Large intestine (tissue), 3 donors: ENCODE measurements around the gene PHLDB2. TPM values are rescaled to one million over a fixed set of nuclear protein-coding genes. Genes with fewer than 3 reads are reported as not detected.

Experiments
- DNase-seq, 2 donors: peaks; one replicate each; pipeline versions ENCODE4 v3.0.0 to v3.0.0-alpha.2; 2013
- H3K27ac ChIP-seq: one replicate; pipeline ENCODE4 v1.5.1; 2013; ENCODE audit warnings: low read length
- H3K27me3 ChIP-seq: 2 replicates; pipeline ENCODE4 v1.6.1; 2013; ENCODE audit warnings: low read length; ENCODE audit not compliant: control insufficient read depth, insufficient read depth
- H3K36me3 ChIP-seq: 2 replicates; pipeline ENCODE4 v1.6.1; 2013; ENCODE audit warnings: low read length; ENCODE audit not compliant: control insufficient read depth, insufficient read depth
- H3K4me1 ChIP-seq: one replicate; pipeline ENCODE4 v1.6.1; 2013; ENCODE audit warnings: low read length; ENCODE audit not compliant: control insufficient read depth, insufficient read depth
- H3K4me3 ChIP-seq: one replicate; pipeline ENCODE4 v1.5.1; 2013; ENCODE audit warnings: low read length
- H3K9me3 ChIP-seq: one replicate; pipeline ENCODE4 v1.6.1; 2013; ENCODE audit warnings: mild to moderate bottlenecking, low read depth, low read length, moderate library complexity; ENCODE audit not compliant: control insufficient read depth
- WGBS: methylation state at CpG from one replicate; pipeline ENCODE4 v1.1.5; 2013; ENCODE audit warnings: low lambda C conversion rate; ENCODE audit not compliant: insufficient coverage; 5-methylcytosine and 5-hydroxymethylcytosine counted together
- polyA plus RNA-seq: library from polyadenylated mRNA; unstranded; fragments of 120-200 nt; gene quantifications from one replicate; pipeline ENCODE4 v1.2.1, GENCODE V29; 2013

PHLDB2 gene
- polyA plus RNA-seq, 1 donor, result 22.2 TPM

DNA sequence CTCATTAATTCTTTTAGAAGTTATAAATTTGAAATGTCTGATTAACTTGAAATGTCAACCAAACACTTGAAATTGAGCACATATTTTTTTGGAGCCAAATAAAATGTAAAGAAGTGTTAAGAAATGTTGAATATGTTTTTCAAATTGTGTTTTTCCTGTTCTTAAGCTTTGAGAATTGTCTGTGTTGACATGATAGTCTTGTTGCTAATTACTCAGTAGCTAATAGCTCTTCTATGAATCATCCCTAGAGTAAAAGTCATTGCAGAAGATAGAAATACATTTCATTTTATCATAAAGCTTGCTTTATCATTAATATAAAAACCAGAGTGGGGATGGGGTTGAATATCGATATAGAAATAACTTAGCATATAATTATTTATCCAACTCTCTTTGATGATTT, 77.9 kb downstream of the PHLDB2 start:
- DNase-seq, result no peak
- no peak overlapping the region for H3K27ac ChIP-seq

DNA sequence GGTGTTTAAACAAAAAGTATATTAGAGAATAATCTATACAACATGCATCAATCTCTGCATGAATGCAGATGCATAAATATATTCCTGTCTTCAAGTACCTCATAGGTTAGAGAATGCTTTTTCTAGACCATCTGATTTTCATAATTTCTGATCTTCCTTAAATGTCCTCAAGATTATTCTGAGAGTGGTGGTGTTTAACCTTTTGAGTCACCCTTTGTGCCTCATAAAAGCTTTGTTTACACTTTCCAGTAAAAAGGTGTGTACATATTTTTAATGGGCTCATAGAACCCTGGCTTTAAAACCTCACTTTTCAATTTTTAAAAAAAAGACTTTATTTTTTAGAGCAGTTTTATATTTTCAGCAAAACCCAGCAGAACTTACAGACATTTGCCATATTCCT, 78.8 kb downstream of the PHLDB2 start:
- H3K27ac ChIP-seq, result no peak overlapping the region
- no peaks in the 10 kb centered on the region for H3K27me3 ChIP-seq
- peaks cover 3% of the 10 kb centered on the region for H3K4me1 ChIP-seq
- no peak for DNase-seq
- H3K36me3 ChIP-seq, result peaks cover 20% of the 10 kb centered on the region
- no peaks in the 10 kb centered on the region for H3K9me3 ChIP-seq
- H3K4me3 ChIP-seq, result no peak overlapping the region

More for the DNA sequence above, 77.9 kb downstream of the PHLDB2 start:
- H3K36me3 ChIP-seq, result peaks cover 24% of the 10 kb centered on the region
- no peak overlapping the region for H3K4me3 ChIP-seq
- H3K4me1 ChIP-seq, result peaks cover 3% of the 10 kb centered on the region
- 100% methylated on average over 1 of the region's 1 CpG for WGBS
- H3K27me3 ChIP-seq, result no peaks in the 10 kb centered on the region
- no peaks in the 10 kb centered on the region for H3K9me3 ChIP-seq

DNA sequence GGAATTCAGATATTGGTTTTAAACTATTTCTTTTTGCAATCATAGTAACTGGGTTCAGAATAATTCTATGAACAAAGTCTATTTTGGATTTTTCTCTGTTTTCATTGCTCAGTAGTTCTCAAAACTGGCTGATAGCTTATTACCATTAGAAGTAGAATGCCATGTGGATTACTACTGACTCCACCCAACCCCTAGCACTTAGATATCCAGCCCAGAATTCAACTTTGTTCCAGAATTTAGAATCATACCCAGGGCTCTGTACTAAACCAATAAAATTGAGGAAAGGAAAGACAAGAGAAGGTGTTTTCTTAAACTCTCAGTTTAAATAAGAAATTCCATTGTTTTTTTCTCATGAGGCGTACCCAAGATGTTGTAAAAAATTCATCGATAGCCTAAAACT, 80.8 kb downstream of the PHLDB2 start:
- peaks cover 18% of the 10 kb centered on the region for H3K36me3 ChIP-seq
- no peaks in the 10 kb centered on the region for H3K9me3 ChIP-seq
- H3K27me3 ChIP-seq, result no peaks in the 10 kb centered on the region
- H3K4me1 ChIP-seq, result no peaks in the 10 kb centered on the region
- H3K4me3 ChIP-seq, result no peak overlapping the region
- WGBS, result 100% methylated on average over 2 of the region's 2 CpGs
- no peak for DNase-seq
- no peak overlapping the region for H3K27ac ChIP-seq

DNA sequence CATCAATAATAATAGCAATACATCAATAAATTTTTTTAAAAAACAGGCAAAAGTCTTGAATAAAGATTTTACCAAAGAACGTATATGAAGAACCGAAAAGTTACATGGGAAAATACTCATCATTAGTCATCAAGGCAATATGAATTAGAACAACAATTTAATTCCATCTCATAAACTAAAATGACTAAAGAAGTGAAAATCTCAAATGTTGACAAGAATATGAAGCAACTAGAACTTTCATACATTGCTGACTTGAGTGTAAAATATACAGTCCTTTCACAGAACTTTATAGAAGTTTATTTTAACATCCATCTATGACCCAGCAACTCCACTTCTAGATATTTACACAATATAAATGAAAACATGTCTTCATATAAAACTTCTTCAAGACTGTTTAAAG, 84.5 kb downstream of the PHLDB2 start:
- 93% methylated on average over 2 of the region's 2 CpGs for WGBS
- H3K4me3 ChIP-seq, result no peak overlapping the region
- peaks cover 22% of the 10 kb centered on the region for H3K36me3 ChIP-seq
- DNase-seq, result no peak
- no peaks in the 10 kb centered on the region for H3K27me3 ChIP-seq
- no peaks in the 10 kb centered on the region for H3K4me1 ChIP-seq
- H3K27ac ChIP-seq, result no peak overlapping the region
- H3K9me3 ChIP-seq, result no peaks in the 10 kb centered on the region

DNA sequence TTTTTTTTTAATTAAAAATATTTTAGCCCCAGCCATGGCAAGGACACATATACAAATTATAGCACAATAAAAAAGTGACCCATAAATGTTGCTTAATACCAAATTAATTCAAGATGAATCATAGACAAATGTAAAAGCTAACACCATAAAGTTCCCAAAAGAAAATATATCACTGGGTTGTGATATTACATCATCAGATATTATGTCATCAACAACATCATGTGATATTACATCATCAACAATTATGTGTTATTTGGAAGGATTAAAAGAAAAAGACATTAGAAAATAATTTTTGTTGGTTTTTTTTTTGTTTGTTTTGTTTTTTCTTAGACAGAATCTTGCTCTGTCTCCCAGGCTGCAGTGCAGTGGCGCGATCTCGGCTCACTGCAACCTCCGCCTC, 85.3 kb downstream of the PHLDB2 start:
- no CpG with 5 or more reads among the region's 4 CpGs for WGBS
- peaks cover 25% of the 10 kb centered on the region for H3K36me3 ChIP-seq
- H3K9me3 ChIP-seq, result no peaks in the 10 kb centered on the region
- no peaks in the 10 kb centered on the region for H3K27me3 ChIP-seq
- no peak for DNase-seq
- no peak overlapping the region for H3K4me3 ChIP-seq
- H3K27ac ChIP-seq, result no peak overlapping the region
- no peaks in the 10 kb centered on the region for H3K4me1 ChIP-seq

DNA sequence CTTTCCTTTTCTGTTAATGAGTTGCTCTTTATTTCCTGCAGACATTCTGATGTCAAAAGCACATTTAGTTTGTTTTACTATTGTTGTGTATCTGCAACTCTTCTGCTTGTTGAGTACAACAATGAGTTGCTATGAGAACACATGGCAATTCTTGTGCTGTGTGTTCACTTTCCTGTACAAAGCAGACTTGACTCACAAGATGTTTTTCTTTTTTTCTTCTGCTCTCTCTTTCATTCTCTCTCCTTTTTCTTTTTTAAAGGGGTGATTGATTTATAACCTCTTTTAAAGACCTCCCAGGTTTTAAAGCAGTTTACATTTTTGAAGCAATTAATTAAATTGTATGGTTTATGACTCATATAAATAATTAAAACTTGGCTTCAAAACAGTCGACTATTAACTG, 88.2 kb downstream of the PHLDB2 start:
- Histone ChIP-seq H3K9me3 (no peaks in the 10 kb centered on the region), H3K27ac (no peak overlapping the region)
- 17% methylated on average over 1 of the region's 1 CpG for WGBS

DNA sequence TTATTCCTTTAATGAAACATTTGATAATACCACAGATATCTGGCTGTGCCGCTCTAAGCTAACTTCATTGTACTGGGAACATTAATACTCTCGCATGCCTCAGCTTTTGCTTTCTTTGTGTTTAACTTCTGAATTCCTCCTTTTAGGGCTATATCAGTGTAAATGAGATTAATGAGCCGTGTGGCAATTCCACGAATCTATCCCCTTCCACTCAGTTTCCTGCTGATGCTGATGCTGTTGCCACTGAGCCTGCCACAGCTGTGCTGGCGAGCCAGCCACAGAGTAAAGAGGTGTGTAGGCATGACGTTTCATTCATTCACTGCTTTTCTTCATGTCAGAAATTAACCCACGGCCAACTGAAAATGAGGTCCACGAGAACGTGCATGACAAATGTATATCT, 89.7 kb downstream of the PHLDB2 start:
- H3K4me3 ChIP-seq, result no peak overlapping the region
- no peaks in the 10 kb centered on the region for H3K27me3 ChIP-seq
- no peak for DNase-seq
- no peaks in the 10 kb centered on the region for H3K4me1 ChIP-seq
- H3K9me3 ChIP-seq, result no peaks in the 10 kb centered on the region
- peaks cover 18% of the 10 kb centered on the region for H3K36me3 ChIP-seq
- no peak overlapping the region for H3K27ac ChIP-seq
- WGBS, result 100% methylated on average over 4 of the region's 9 CpGs

More for the DNA sequence above, 88.2 kb downstream of the PHLDB2 start:
- DNase-seq, result peak in 1 of 2 donors; percentile 2
- Histone ChIP-seq H3K36me3 (peaks cover 7% of the 10 kb centered on the region), H3K4me1 (no peaks in the 10 kb centered on the region), H3K4me3 (no peak overlapping the region), H3K27me3 (no peaks in the 10 kb centered on the region)

DNA sequence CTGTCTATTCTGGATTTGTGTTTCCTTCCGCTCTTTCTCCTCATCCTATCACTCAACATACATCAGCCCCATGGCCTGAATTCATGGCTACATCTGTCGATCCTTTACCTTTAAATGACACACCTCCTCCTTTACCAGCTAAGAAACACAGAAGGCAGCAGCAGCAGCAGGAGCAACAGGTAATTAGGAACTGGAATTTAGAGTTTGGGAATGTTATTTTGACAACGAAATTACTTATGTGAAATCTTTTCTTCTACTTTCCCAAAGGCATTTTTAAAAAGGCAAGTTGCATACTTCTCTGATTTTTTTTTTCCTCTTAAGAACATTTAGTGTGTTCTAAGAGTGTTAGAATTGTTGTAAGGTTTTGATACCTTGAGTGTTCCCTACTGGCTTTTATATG, 90.6 kb downstream of the PHLDB2 start:
- no peak for DNase-seq
- Histone ChIP-seq H3K4me1 (no peaks in the 10 kb centered on the region), H3K36me3 (peaks cover 19% of the 10 kb centered on the region), H3K27ac (no peak overlapping the region), H3K9me3 (no peaks in the 10 kb centered on the region), H3K4me3 (no peak overlapping the region), H3K27me3 (no peaks in the 10 kb centered on the region)
- 80% methylated on average over 3 of the region's 3 CpGs for WGBS

DNA sequence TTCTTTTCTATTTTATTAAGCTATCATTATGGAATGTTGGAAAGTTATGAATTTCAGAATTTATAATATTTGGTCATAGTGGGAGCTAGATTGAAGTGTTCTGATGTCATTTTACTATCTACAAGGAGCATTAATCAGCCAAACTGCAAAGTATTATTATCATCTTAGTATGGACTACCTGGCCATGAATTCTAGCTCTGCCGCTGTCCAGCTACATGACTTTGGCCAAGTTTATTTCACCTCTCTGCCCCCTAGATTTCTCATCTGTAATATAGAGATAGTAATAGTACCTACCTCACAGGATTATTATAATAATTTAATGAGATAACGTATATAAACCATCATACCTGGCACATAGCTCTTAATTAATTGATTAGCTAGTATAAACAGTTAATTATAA, 92.0 kb downstream of the PHLDB2 start:
- H3K27ac ChIP-seq, result no peak overlapping the region
- DNase-seq, result no peak
- no peak overlapping the region for H3K4me3 ChIP-seq
- H3K36me3 ChIP-seq, result peaks cover 15% of the 10 kb centered on the region
- no peaks in the 10 kb centered on the region for H3K4me1 ChIP-seq
- H3K27me3 ChIP-seq, result no peaks in the 10 kb centered on the region
- 94% methylated on average over 2 of the region's 2 CpGs for WGBS
- H3K9me3 ChIP-seq, result no peaks in the 10 kb centered on the region

DNA sequence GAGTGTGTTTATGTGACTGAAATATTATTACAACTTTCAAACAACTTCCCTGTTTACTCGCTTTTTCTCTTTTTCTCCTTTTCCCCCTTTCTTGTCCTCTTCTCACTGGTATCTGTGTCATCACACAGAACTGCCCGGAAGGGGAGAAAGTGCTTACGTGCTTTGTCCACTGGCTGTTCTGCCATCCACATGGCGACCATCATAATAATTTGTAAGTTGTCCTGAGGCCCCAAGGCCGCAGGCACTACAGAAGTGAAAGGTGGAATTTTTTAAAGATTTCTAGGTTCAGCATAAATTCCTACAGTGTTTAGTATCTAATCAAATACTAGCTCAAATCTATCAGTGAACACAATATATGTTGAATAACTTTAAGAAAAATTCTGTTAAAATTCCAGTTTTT, 93.0 kb downstream of the PHLDB2 start:
- Histone ChIP-seq H3K4me1 (no peaks in the 10 kb centered on the region), H3K27me3 (no peaks in the 10 kb centered on the region), H3K4me3 (no peak overlapping the region), H3K36me3 (peaks cover 15% of the 10 kb centered on the region), H3K9me3 (no peaks in the 10 kb centered on the region), H3K27ac (no peak overlapping the region)
- no peak for DNase-seq
- 100% methylated on average over 1 of the region's 5 CpGs for WGBS

DNA sequence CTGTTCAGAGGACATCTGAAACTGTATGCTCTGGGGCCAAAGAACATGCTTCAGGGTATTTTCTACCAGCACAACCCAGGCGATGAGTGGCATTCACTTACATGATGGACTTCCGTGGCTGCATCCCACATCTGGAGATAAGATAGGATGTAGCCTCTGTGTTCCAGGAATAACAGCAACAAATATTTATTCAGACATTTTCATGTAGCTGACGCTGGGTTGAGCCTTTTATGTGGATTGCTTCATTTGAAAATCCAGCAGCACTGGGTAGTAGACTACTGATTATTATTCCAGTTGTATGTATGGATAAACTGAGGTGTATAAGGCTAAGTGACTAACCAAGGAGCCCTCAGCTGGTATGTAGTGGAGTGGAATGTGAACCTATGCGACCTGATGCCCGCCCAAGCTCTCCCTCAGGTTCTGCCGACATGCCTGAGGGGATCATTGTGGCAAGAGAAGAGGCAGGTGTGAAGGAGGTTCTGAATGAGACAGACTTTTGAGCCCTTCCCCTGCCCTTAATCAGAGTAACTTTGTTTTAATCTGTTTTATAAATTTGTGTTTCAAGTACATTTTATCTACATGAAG, 93.9 kb downstream of the PHLDB2 start:
- no CpG with 5 or more reads among the region's 6 CpGs for WGBS
- peaks cover 15% of the 10 kb centered on the region for H3K36me3 ChIP-seq
- no peak overlapping the region for H3K4me3 ChIP-seq
- H3K9me3 ChIP-seq, result no peaks in the 10 kb centered on the region
- H3K4me1 ChIP-seq, result no peaks in the 10 kb centered on the region
- H3K27me3 ChIP-seq, result no peaks in the 10 kb centered on the region
- no peak overlapping the region for H3K27ac ChIP-seq
- DNase-seq, result no peak
